HUES6 (cell line): Measurements from ENCODE around the gene HIGD1A.

ENCODE experiments used
- H3K27ac ChIP-seq: 2 replicates; pipeline ENCODE4 v1.7.0; 2013; ENCODE audit warnings: low read depth, mild to moderate bottlenecking, low read length, inconsistent platforms
- H3K27me3 ChIP-seq: 2 replicates; pipeline ENCODE4 v1.6.1; 2013; ENCODE audit warnings: low read length; ENCODE audit not compliant: control insufficient read depth, insufficient read depth
- H3K36me3 ChIP-seq: 2 replicates; pipeline ENCODE4 v1.6.1; 2013; ENCODE audit warnings: low read length; ENCODE audit not compliant: control insufficient read depth, insufficient read depth
- H3K4me1 ChIP-seq: 2 replicates; pipeline ENCODE4 v1.6.1; 2013; ENCODE audit warnings: low read length; ENCODE audit not compliant: control insufficient read depth, insufficient read depth
- H3K4me3 ChIP-seq: 2 replicates; pipeline ENCODE4 v1.5.1; 2013; ENCODE audit warnings: low read depth, low read length
- H3K9ac ChIP-seq: one replicate; pipeline ENCODE4 v1.6.1; 2013; ENCODE audit warnings: mild to moderate bottlenecking, low read length
- H3K9me3 ChIP-seq: 2 replicates; pipeline ENCODE4 v1.6.1; 2013; ENCODE audit warnings: low read depth, low read length; ENCODE audit not compliant: control insufficient read depth, insufficient read depth

HIGD1A gene

GRCh38 chr3:42753757-42754156, 50.5 kb downstream of the HIGD1A start:
- Histone ChIP-seq H3K9ac (no peak overlapping the region), H3K9me3 (no peaks in the 10 kb centered on the region), H3K27ac (no peak overlapping the region), H3K4me1 (peaks cover 8% of the 10 kb centered on the region; the same call in 1 of the 2 replicates), H3K27me3 (no peaks in the 10 kb centered on the region), H3K4me3 (no peak overlapping the region), H3K36me3 (no peaks in the 10 kb centered on the region)

- Histone ChIP-seq H3K27me3 (no peaks in the 10 kb centered on the region), H3K9me3 (no peaks in the 10 kb centered on the region), H3K27ac (no peak overlapping the region), H3K4me3 (no peak overlapping the region), H3K4me1 (peaks cover 8% of the 10 kb centered on the region; the same call in 1 of the 2 replicates), H3K36me3 (no peaks in the 10 kb centered on the region), H3K9ac (no peak overlapping the region)
Measured at GRCh38 chr3:42752961-42753360, 51.3 kb downstream of the HIGD1A start.

GRCh38 chr3:42752441-42752840, 51.8 kb downstream of the HIGD1A start:
- no peaks in the 10 kb centered on the region for H3K9me3 ChIP-seq
- no peaks in the 10 kb centered on the region for H3K27me3 ChIP-seq
- H3K36me3 ChIP-seq = no peaks in the 10 kb centered on the region
- H3K4me3 ChIP-seq = no peak overlapping the region
- no peak overlapping the region for H3K27ac ChIP-seq
- H3K4me1 ChIP-seq = peaks cover 8% of the 10 kb centered on the region; the same call in 1 of the 2 replicates
- H3K9ac ChIP-seq = no peak overlapping the region

- Histone ChIP-seq H3K4me1 (peaks cover 10% of the 10 kb centered on the region), H3K9me3 (no peaks in the 10 kb centered on the region), H3K27me3 (no peaks in the 10 kb centered on the region), H3K4me3 (no peak overlapping the region), H3K36me3 (no peaks in the 10 kb centered on the region), H3K9ac (no peak overlapping the region), H3K27ac (no peak overlapping the region)
Measured at GRCh38 chr3:42751609-42752008, 52.7 kb downstream of the HIGD1A start.

- H3K9me3 ChIP-seq = no peaks in the 10 kb centered on the region
- no peak overlapping the region for H3K4me3 ChIP-seq
- H3K4me1 ChIP-seq = peaks cover 18% of the 10 kb centered on the region
- H3K36me3 ChIP-seq = no peaks in the 10 kb centered on the region
- H3K27me3 ChIP-seq = no peaks in the 10 kb centered on the region
- no peak overlapping the region for H3K27ac ChIP-seq
- H3K9ac ChIP-seq = no peak overlapping the region
Measured at GRCh38 chr3:42750834-42751233, 53.5 kb downstream of the HIGD1A start.

GRCh38 chr3:42749753-42750231, 54.5 kb downstream of the HIGD1A start:
- Histone ChIP-seq H3K9me3 (no peaks in the 10 kb centered on the region), H3K4me1 (peaks cover 22% of the 10 kb centered on the region), H3K36me3 (no peaks in the 10 kb centered on the region), H3K4me3 (no peak overlapping the region), H3K27me3 (no peaks in the 10 kb centered on the region), H3K27ac (no peak overlapping the region), H3K9ac (no peak overlapping the region)

GRCh38 chr3:42749025-42749752, 55.1 kb downstream of the HIGD1A start:
- Histone ChIP-seq H3K9ac (no peak overlapping the region), H3K9me3 (no peaks in the 10 kb centered on the region), H3K36me3 (no peaks in the 10 kb centered on the region), H3K27ac (no peak overlapping the region), H3K27me3 (no peaks in the 10 kb centered on the region), H3K4me3 (no peak overlapping the region), H3K4me1 (peaks cover 22% of the 10 kb centered on the region)

- no peak overlapping the region for H3K9ac ChIP-seq
- no peaks in the 10 kb centered on the region for H3K27me3 ChIP-seq
- H3K4me3 ChIP-seq = no peak overlapping the region
- no peaks in the 10 kb centered on the region for H3K9me3 ChIP-seq
- H3K27ac ChIP-seq = no peak overlapping the region
- peaks cover 22% of the 10 kb centered on the region for H3K4me1 ChIP-seq
- no peaks in the 10 kb centered on the region for H3K36me3 ChIP-seq
Measured at GRCh38 chr3:42747581-42747980, 56.7 kb downstream of the HIGD1A start.

GRCh38 chr3:42746455-42747450, 57.5 kb downstream of the HIGD1A start:
- no peaks in the 10 kb centered on the region for H3K36me3 ChIP-seq
- H3K4me3 ChIP-seq = no peak overlapping the region
- no peak overlapping the region for H3K27ac ChIP-seq
- H3K9ac ChIP-seq = no peak overlapping the region
- H3K9me3 ChIP-seq = no peaks in the 10 kb centered on the region
- no peaks in the 10 kb centered on the region for H3K27me3 ChIP-seq
- H3K4me1 ChIP-seq = peaks cover 22% of the 10 kb centered on the region

GRCh38 chr3:42745776-42746454, 58.4 kb downstream of the HIGD1A start:
- Histone ChIP-seq H3K9me3 (no peaks in the 10 kb centered on the region), H3K9ac (no peak overlapping the region), H3K4me1 (peaks cover 22% of the 10 kb centered on the region), H3K36me3 (no peaks in the 10 kb centered on the region), H3K27me3 (no peaks in the 10 kb centered on the region), H3K27ac (no peak overlapping the region), H3K4me3 (no peak overlapping the region)
